GM18517 (cell line): Measurements from ENCODE around the gene RTRAF.

ENCODE experiments used
- ATAC-seq: cut with Tn5 transposase; IDR thresholded peaks from one replicate; pipeline ENCODE4 v1.9.1; 2021; ENCODE audit warnings: mild to moderate bottlenecking, moderate library complexity; ENCODE audit not compliant: unreplicated experiment

The RTRAF gene

GRCh38 chr14:51989293-51990234 lies at the start of gene RTRAF:
Gene RTRAF, plus strand, starts transcription at chr14:51989546. Its CDS starts 94 bp downstream, at chr14:51989640.
- peak; percentile 87 for ATAC-seq

DNA sequence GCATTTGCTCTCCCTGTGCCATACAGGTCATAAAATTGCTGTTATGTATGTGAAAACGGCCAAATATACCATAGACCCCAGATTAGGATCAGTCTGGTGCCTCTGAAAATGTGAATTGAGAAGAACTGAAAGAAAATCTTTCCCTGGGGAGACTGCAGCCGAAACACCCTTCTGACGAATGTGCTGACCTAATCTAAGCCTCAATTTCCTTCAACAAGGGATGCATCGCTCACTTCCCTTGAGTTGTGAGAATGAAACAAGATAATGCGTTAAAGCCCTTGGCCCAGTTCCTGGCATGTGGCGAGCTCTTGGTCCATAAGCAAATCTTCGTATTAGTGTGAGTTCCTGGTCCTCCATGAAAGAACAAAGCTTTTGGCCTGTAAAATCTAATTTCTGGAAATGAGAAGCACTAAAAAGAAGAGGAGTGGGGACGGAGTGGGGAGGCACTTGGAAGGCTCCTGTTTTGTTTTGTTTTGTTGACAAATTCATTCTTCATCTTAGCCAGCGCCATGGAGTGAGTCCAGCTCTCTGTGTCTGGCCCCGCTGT lies 49.5 kb upstream of the RTRAF start:
- no peak for ATAC-seq

GRCh38 chr14:51942971-51943370 lies 46.4 kb upstream of the RTRAF start:
- no peak for ATAC-seq

DNA sequence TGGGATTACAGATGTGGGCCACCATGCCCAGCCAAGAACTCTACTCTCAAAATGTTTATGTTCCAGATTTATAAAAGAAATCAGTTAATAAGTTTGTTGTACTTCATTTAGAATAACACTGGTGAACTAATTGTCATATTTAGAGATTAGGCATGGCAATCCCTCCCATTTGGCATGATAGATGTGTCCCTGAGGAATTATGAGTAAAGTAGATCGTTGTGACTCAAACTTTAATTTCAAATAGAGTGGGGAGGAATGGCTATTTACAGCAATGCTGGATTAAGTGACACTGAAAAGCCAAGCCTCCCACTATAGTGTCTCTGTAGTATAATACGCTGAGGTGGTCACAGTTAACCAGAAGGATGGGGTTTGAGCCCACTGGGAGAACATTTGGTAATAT lies 39.3 kb upstream of the RTRAF start:
- ATAC-seq: no peak

DNA sequence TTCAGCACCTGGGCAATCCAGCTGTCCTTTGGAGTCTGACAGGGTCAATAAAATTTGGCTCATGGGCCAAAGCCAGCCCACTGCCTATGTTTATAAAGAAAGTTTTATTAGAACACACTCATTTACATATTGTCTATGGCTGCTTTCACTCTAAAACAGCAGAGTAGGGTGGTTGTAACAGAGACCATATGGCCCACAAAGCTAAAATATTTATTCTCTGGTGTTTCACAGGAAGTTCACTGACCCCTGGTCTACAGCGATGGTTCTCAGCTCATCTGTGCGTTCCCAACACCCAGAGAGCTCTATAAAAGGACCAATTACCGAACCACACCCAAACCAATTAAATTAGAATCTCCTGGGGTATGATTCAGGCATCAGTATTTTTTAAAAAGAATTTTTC lies 37.7 kb upstream of the RTRAF start:
- ATAC-seq: no peak

GRCh38 chr14:51954031-51954430 lies 35.3 kb upstream of the RTRAF start:
- ATAC-seq: no peak

DNA sequence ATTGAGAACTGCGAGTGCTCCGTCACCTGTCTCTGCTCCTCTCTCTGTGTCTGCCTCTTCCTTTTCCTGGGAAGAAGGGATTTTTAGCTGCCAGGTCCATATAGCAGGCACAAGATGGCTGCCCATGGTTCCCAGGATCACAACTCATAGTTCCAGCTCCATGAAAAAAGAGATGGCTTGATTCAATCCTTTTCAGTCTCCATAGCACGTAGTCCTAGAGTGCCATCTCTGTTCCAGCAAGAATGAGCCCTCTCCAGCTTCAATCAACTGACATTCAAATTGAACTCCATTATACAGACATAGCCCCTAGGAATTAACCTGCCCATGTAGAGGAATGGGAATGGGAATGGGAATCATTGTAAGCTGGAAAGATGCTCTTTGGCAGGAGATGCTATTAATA lies 34.7 kb upstream of the RTRAF start:
- no peak for ATAC-seq

GRCh38 chr14:51957950-51958349 lies 31.4 kb upstream of the RTRAF start:
- no peak for ATAC-seq

DNA sequence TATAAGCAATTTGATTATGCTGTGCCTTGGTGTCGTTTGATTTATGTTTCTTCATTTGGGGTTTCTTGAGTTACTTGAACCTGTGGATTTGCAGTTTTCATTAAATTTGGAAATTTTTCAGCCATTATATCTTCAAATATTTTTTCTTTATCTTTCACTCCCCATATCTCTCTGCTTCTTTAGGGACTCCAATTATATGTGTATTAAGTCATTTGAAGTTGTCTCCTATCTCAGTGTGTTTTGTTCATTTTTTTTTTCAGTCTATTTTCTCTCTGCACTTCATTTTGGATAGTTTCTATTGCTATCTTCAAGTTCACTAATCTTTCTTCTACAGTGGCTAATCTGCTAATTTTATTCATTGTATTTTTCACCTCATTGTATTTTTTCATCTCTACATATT lies 29.4 kb upstream of the RTRAF start:
- no peak for ATAC-seq

DNA sequence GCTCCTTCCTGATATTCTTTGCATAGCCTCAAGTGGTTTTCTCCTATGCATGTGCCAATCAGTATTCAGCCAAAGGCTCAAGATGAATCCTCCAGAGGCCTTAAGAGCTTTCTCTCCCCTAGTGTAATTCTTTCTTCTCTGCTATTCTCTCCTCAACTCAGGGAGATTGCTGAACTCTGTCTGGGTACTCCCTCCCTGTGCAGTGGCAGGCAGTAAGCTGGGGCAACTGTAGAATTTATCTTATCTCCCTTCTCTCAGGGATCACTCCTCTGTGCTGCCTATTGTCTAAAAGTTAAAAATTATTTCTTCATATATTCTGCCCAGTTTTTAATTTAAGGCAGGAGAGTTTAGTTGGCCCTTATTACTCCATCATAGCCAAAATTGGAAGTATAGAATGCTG lies 28.5 kb upstream of the RTRAF start:
- ATAC-seq: no peak

- ATAC-seq: no peak
Observed at GRCh38 chr14:51962711-51963110, 26.6 kb upstream of the RTRAF start.

GRCh38 chr14:51963286-51963685 lies 26.1 kb upstream of the RTRAF start:
- no peak for ATAC-seq

GRCh38 chr14:51967521-51967920 lies 21.8 kb upstream of the RTRAF start:
- ATAC-seq: no peak

GRCh38 chr14:51969852-51970540 lies 19.4 kb upstream of the RTRAF start:
- no peak for ATAC-seq

- ATAC-seq: no peak
Observed at GRCh38 chr14:51972566-51972965, 16.8 kb upstream of the RTRAF start.

DNA sequence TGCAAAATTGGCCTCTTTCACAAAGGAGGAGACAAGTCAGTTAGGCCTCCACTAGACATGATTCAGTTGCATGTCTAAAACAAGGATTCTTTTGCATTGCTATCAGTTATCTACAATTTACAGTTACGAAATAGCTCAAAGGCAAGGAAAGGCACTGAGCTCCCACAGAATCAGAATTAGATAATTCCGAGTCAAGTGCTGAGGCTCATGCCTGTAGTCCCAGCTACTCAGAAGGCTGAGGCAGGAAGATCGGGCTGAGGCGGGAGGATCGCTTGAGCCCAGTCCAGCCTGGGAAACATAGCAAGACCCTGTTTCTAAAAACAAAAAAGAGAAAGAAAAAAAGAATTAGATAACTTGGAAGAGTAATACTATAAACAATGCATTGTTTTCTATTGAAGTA lies 12.3 kb upstream of the RTRAF start:
- no peak for ATAC-seq

GRCh38 chr14:51978681-51979085 lies 10.7 kb upstream of the RTRAF start:
- no peak for ATAC-seq

- ATAC-seq: no peak
Observed at GRCh38 chr14:51979088-51979709, 10.1 kb upstream of the RTRAF start.

DNA sequence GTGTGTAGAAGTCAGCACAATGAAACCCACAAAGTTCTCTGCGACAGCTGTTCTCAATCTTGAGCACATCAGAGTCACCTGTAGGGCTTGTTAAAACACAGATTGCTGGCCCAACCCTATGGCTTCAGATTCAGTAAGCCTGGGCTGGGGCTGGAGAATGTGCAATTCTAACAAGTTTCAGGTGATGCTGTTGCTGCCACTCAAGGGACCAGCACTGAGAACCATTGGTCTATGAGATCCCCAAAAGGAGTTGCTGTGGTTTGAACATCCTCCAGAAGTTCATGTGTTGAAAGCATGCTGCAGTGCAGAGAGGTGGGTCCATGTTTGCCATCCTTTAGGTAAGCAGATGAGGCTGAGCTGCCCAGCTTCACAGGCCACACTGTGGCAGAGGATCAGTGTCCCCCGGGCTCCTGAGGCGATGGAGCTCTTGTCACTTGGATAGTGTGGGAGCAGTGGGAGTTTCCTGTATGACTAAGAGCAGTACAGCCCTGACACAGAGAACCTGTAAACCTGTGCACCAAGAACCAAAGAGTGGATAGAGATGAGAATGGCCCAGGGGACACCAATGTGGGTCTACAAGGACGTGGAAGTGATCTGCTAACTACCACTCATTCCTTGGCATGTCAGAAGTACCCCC lies 8.0 kb upstream of the RTRAF start:
- no peak for ATAC-seq

GRCh38 chr14:51988221-51988620 lies 1.1 kb upstream of the RTRAF start:
- no peak for ATAC-seq

GRCh38 chr14:51990488-51990887 lies 1.1 kb downstream of the RTRAF start:
- no peak for ATAC-seq
